ENCODE results near the gene FBXW8.

DNA sequence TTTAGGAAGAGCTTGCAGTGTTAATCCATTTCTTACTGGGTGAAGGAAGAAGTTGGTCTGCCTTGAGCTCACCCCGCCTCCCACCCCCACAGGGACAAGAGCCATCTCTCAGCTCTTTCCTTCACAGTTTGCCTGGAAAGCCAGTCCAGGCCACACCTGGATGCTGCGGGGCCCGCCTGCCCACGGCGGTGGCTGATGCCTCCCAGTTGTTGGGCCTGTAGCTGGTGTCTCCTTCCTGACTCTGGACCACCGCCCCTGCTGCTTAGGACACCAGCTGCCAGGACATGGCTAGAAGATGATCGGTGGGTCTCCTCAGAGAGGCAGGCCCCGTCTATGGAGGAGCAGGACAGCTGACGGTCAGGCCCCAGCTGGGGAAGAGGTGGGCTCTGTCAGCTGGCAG is 95.6 kb downstream of the FBXW8 start:
- TF ChIP-seq, protein P1, sequence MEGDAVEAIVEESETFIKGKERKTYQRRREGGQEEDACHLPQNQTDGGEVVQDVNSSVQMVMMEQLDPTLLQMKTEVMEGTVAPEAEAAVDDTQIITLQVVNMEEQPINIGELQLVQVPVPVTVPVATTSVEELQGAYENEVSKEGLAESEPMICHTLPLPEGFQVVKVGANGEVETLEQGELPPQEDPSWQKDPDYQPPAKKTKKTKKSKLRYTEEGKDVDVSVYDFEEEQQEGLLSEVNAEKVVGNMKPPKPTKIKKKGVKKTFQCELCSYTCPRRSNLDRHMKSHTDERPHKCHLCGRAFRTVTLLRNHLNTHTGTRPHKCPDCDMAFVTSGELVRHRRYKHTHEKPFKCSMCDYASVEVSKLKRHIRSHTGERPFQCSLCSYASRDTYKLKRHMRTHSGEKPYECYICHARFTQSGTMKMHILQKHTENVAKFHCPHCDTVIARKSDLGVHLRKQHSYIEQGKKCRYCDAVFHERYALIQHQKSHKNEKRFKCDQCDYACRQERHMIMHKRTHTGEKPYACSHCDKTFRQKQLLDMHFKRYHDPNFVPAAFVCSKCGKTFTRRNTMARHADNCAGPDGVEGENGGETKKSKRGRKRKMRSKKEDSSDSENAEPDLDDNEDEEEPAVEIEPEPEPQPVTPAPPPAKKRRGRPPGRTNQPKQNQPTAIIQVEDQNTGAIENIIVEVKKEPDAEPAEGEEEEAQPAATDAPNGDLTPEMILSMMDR (IDR thresholded peaks at IDR 0.05; ENCODE audit: insufficient read depth, low read length): no peak
- TF ChIP-seq, protein P2, sequence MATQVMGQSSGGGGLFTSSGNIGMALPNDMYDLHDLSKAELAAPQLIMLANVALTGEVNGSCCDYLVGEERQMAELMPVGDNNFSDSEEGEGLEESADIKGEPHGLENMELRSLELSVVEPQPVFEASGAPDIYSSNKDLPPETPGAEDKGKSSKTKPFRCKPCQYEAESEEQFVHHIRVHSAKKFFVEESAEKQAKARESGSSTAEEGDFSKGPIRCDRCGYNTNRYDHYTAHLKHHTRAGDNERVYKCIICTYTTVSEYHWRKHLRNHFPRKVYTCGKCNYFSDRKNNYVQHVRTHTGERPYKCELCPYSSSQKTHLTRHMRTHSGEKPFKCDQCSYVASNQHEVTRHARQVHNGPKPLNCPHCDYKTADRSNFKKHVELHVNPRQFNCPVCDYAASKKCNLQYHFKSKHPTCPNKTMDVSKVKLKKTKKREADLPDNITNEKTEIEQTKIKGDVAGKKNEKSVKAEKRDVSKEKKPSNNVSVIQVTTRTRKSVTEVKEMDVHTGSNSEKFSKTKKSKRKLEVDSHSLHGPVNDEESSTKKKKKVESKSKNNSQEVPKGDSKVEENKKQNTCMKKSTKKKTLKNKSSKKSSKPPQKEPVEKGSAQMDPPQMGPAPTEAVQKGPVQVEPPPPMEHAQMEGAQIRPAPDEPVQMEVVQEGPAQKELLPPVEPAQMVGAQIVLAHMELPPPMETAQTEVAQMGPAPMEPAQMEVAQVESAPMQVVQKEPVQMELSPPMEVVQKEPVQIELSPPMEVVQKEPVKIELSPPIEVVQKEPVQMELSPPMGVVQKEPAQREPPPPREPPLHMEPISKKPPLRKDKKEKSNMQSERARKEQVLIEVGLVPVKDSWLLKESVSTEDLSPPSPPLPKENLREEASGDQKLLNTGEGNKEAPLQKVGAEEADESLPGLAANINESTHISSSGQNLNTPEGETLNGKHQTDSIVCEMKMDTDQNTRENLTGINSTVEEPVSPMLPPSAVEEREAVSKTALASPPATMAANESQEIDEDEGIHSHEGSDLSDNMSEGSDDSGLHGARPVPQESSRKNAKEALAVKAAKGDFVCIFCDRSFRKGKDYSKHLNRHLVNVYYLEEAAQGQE (IDR thresholded peaks at IDR 0.05; ENCODE audit: insufficient replicate concordance, low read depth): no peak
- no peak for TF ChIP-seq GABPA (IDR thresholded peaks at IDR 0.05; ENCODE audit: low read depth)

Data from HL-60 (cell line).